Limb (tissue), 2 donors: Measurements from ENCODE around the gene RPS24.
"Not testable (repeated sequence)": the region's sequence is repeated elsewhere in the genome, so short reads cannot be mapped to it uniquely, and the experiment has no call there.

Experiments
- DNase-seq, 2 donors: peaks; one replicate each; pipeline ENCODE4 v3.0.0-alpha.2; 2016; ENCODE audit errors: extremely low spot score in 2 of 2

The RPS24 gene

GRCh38 chr10:78033637-78034470, at the start of gene RPS24:
RPS24 (plus strand) TSS chr10:78033863; CDS start chr10:78033902, 39 bp downstream.
- DNase-seq = peak; percentile 98 to 99

- DNase-seq = no peak
Observed at GRCh38 chr10:77984986-77985385, 48.7 kb upstream of the RPS24 start.

- DNase-seq = no peak
Observed at GRCh38 chr10:77987671-77988255, 45.9 kb upstream of the RPS24 start.

GRCh38 chr10:77989081-77989724, 44.5 kb upstream of the RPS24 start:
- DNase-seq = no peak

- DNase-seq = no peak
Observed at GRCh38 chr10:77993620-77994019, 40.0 kb upstream of the RPS24 start.

- not testable (repeated sequence) for DNase-seq
Observed at GRCh38 chr10:77998780-77999179, 34.9 kb upstream of the RPS24 start.

GRCh38 chr10:78000206-78000605, 33.5 kb upstream of the RPS24 start:
- DNase-seq = no peak

GRCh38 chr10:78000956-78001472, 32.6 kb upstream of the RPS24 start:
- DNase-seq = no peak

GRCh38 chr10:78002541-78003288, 30.9 kb upstream of the RPS24 start:
- DNase-seq = no peak

GRCh38 chr10:78004215-78005026, 29.2 kb upstream of the RPS24 start:
- DNase-seq = no peak

- DNase-seq = no peak
Observed at GRCh38 chr10:78007172-78007571, 26.5 kb upstream of the RPS24 start.

- no peak for DNase-seq
Observed at GRCh38 chr10:78009662-78010061, 24.0 kb upstream of the RPS24 start.

- no peak for DNase-seq
Observed at GRCh38 chr10:78010278-78010677, 23.4 kb upstream of the RPS24 start.

GRCh38 chr10:78011065-78011464, 22.6 kb upstream of the RPS24 start:
- DNase-seq = no peak

- no peak for DNase-seq
Observed at GRCh38 chr10:78013564-78013963, 20.1 kb upstream of the RPS24 start.

- no peak for DNase-seq
Observed at GRCh38 chr10:78015546-78015945, 18.1 kb upstream of the RPS24 start.

GRCh38 chr10:78017856-78018255, 15.8 kb upstream of the RPS24 start:
- DNase-seq = no peak

GRCh38 chr10:78019264-78019663, 14.4 kb upstream of the RPS24 start:
- DNase-seq = no peak

- DNase-seq = no peak
Observed at GRCh38 chr10:78021201-78021600, 12.5 kb upstream of the RPS24 start.

GRCh38 chr10:78023741-78024140, 9.9 kb upstream of the RPS24 start:
- no peak for DNase-seq
